ENCODE data around the gene REXO5. TPM values are rescaled to one million over a fixed set of nuclear protein-coding genes. Genes with fewer than 3 reads are reported as not detected.

REXO5 gene
- total and polyA plus RNA-seq, 9 of the 15 experiments (the other 6 are each of a cell fraction or from before 2014, with no cell fraction given), result 10.5 to 45.1 (median 25.4) TPM

DNA sequence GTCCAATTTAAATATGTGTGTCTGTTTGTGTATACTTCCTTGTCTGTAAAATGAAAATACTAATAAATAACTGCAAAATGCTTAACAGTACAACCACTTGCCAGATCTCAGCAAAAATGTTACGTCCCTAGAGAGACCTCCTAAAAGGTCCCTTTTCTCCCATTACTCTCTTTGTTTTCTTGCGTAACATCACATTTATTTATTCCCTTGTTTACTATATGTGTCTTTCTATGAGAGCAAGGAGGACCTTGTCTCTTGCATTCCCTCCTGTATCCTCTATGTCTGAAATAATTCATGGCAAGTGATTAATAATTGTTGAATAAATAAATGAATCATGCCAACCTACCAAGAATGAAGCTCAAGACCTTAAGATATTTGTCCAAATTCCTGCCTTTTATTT is 40.6 kb upstream of the REXO5 start (continued):
- TF ChIP-seq, protein P1, sequence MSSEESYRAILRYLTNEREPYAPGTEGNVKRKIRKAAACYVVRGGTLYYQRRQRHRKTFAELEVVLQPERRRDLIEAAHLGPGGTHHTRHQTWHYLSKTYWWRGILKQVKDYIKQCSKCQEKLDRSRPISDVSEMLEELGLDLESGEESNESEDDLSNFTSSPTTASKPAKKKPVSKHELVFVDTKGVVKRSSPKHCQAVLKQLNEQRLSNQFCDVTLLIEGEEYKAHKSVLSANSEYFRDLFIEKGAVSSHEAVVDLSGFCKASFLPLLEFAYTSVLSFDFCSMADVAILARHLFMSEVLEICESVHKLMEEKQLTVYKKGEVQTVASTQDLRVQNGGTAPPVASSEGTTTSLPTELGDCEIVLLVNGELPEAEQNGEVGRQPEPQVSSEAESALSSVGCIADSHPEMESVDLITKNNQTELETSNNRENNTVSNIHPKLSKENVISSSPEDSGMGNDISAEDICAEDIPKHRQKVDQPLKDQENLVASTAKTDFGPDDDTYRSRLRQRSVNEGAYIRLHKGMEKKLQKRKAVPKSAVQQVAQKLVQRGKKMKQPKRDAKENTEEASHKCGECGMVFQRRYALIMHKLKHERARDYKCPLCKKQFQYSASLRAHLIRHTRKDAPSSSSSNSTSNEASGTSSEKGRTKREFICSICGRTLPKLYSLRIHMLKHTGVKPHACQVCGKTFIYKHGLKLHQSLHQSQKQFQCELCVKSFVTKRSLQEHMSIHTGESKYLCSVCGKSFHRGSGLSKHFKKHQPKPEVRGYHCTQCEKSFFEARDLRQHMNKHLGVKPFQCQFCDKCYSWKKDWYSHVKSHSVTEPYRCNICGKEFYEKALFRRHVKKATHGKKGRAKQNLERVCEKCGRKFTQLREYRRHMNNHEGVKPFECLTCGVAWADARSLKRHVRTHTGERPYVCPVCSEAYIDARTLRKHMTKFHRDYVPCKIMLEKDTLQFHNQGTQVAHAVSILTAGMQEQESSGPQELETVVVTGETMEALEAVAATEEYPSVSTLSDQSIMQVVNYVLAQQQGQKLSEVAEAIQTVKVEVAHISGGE (CRISPR knock-in tag; IDR thresholded peaks at IDR 0.05), result 0 out of 6 replicates have a peak, but pooled peaks of 1 of the 3 experiments have one; percentile 8
- TF ChIP-seq, protein P2, sequence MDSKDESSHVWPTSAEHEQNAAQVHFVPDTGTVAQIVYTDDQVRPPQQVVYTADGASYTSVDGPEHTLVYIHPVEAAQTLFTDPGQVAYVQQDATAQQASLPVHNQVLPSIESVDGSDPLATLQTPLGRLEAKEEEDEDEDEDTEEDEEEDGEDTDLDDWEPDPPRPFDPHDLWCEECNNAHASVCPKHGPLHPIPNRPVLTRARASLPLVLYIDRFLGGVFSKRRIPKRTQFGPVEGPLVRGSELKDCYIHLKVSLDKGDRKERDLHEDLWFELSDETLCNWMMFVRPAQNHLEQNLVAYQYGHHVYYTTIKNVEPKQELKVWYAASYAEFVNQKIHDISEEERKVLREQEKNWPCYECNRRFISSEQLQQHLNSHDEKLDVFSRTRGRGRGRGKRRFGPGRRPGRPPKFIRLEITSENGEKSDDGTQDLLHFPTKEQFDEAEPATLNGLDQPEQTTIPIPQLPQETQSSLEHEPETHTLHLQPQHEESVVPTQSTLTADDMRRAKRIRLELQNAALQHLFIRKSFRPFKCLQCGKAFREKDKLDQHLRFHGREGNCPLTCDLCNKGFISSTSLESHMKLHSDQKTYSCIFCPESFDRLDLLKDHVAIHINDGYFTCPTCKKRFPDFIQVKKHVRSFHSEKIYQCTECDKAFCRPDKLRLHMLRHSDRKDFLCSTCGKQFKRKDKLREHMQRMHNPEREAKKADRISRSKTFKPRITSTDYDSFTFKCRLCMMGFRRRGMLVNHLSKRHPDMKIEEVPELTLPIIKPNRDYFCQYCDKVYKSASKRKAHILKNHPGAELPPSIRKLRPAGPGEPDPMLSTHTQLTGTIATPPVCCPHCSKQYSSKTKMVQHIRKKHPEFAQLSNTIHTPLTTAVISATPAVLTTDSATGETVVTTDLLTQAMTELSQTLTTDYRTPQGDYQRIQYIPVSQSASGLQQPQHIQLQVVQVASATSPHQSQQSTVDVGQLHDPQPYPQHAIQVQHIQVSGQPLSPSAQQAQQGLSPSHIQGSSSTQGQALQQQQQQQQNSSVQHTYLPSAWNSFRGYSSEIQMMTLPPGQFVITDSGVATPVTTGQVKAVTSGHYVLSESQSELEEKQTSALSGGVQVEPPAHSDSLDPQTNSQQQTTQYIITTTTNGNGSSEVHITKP (IDR thresholded peaks at IDR 0.05; ENCODE audit: partially characterized antibody), result peak; percentile 43
- TF ChIP-seq ZNF766 (CRISPR knock-in tag; conservative IDR thresholded peaks at IDR 0.05), result no peak
- TF ChIP-seq POLR2H (tag; IDR thresholded peaks at IDR 0.05; ENCODE audit: low read depth), result peak; percentile 23
- TF ChIP-seq, protein P3, sequence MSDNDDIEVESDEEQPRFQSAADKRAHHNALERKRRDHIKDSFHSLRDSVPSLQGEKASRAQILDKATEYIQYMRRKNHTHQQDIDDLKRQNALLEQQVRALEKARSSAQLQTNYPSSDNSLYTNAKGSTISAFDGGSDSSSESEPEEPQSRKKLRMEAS (CRISPR knock-in tag; IDR thresholded peaks at IDR 0.05), result no peak
- no peak for TF ChIP-seq SAP30 (IDR thresholded peaks at IDR 0.05; ENCODE audit: borderline replicate concordance, insufficient read depth, low read depth, low read length, poor library complexity, severe bottlenecking)
- TF ChIP-seq ZZZ3 (IDR thresholded peaks at IDR 0.05), result no peak
- no peak for TF ChIP-seq PTBP1 (IDR thresholded peaks at IDR 0.05; ENCODE audit: low read depth, low read length)
